AG09319 (cell line): ENCODE results near the gene PARD3.

Source experiments
- DNase-seq: peaks from one replicate; pipeline ENCODE4 v3.0.0-alpha.2; 2010; ENCODE audit warnings: low read depth; ENCODE audit errors: extremely low read depth
- TF ChIP-seq, protein P1 (sequence below): IDR thresholded peaks from 2 replicates; pipeline ENCODE4 v1.5.1; 2011; ENCODE audit warnings: low read depth, mild to moderate bottlenecking, inconsistent platforms, low read length, moderate library complexity

The PARD3 gene

DNA sequence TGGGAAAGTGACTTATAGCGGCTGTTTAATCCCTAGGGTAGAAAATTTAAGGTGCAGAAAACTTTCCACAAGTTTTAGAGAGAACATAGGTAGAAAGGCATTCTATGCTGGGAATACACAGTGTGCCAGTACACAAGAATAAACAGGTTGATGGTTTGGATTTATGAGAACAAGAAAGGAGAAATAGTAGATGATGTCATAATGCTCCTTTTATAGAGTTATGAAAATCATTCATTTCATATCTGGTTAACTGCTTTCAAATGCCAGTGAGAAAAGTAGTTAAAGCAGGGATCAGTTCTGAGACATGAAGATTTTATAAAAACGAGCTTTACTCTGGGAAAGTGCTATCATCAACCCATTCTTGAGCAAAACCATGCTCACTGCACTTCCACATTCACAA is 311.4 kb downstream of the PARD3 start:
- DNase-seq = no peak
- TF ChIP-seq, protein P1, sequence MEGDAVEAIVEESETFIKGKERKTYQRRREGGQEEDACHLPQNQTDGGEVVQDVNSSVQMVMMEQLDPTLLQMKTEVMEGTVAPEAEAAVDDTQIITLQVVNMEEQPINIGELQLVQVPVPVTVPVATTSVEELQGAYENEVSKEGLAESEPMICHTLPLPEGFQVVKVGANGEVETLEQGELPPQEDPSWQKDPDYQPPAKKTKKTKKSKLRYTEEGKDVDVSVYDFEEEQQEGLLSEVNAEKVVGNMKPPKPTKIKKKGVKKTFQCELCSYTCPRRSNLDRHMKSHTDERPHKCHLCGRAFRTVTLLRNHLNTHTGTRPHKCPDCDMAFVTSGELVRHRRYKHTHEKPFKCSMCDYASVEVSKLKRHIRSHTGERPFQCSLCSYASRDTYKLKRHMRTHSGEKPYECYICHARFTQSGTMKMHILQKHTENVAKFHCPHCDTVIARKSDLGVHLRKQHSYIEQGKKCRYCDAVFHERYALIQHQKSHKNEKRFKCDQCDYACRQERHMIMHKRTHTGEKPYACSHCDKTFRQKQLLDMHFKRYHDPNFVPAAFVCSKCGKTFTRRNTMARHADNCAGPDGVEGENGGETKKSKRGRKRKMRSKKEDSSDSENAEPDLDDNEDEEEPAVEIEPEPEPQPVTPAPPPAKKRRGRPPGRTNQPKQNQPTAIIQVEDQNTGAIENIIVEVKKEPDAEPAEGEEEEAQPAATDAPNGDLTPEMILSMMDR = no peak

DNA sequence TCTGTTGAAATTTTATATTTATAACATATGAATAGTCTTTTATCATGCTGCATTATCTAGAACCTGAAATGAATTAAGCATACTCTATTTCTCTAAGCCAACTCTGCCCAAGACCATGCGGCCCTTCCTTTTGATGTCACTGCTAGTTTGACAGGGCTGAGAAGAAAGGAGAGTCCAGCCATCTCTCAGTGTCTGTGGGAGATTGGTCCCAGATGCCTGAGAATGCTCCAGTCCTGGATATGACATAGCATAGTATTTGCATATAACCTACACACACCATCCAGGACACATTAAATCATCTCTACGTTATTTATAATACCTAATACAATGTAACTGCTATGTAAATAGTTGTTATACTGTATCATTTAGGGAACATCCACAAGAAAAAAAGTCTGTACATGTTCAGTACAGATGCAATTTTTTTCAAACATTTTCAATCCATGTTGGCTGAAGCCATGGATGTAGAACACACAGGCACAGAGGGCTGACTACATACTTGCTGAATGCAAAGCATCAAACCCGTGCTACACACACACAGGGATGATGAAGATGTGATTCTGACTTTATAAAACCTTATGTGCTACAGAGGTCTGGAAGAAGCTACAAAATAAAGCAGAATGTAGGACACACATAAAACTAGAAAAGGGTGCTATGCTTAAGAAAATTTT is 315.4 kb downstream of the PARD3 start:
- TF ChIP-seq, protein P1 = no peak
- no peak for DNase-seq

DNA sequence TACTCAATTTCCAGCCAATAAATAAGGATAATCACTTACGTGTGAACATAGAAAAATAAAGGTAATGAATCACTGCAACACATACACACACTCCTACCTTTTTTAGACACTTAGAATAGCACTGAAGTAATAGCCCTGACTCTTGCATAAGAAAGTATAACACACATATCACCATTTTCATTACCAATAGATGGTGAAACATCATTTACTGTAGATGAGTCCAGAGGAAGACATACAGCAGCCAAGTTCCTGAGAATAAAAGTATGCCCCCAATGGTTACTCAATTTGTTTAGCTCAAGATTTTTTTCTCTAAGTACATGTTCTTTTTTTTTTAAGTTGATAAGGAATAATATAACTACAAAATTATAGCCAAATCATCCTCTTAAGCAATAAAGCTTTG is 316.3 kb downstream of the PARD3 start:
- no peak for DNase-seq

DNA sequence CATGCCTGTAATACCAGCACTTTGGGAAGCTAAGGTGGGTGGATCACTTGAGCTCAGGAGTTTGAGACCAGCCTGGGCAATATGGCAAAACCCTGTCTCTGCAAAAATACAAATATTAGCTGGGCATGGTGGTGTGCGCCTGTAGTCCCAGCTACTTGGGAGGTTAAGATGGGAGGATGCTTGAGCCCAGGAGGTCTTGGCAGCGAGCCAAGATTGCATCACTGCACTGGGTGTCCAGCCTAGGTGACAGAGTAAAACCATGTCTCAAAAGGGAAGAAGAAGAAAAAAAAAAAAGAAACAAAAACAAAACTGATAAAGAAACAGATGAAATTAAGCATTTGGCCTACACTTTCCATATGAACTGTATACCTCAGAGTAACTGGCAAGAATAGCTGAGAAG is 319.2 kb downstream of the PARD3 start:
- TF ChIP-seq, protein P1 = no peak
- DNase-seq = no peak

More for the DNA sequence above, 316.3 kb downstream of the PARD3 start:
- TF ChIP-seq, protein P1 = no peak

DNA sequence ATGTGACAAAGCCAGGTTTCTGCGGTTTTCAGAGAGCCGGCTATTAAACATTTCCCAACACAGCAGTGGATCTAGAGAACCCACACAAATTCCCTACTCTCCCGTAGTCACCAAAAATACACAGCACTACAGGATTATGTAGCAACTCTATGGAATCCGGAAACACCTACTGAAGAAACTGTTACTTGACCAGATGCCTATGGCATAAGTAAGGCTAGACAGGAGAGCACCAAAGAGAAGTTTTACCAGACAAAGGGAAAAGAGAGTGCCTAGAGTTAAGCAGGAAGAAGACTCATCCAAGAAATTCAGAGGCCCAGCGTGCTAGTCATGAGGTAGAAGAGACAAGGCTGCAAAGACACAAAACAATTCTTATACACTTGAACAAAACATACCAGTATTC is 321.1 kb downstream of the PARD3 start:
- TF ChIP-seq, protein P1 = no peak
- no peak for DNase-seq

DNA sequence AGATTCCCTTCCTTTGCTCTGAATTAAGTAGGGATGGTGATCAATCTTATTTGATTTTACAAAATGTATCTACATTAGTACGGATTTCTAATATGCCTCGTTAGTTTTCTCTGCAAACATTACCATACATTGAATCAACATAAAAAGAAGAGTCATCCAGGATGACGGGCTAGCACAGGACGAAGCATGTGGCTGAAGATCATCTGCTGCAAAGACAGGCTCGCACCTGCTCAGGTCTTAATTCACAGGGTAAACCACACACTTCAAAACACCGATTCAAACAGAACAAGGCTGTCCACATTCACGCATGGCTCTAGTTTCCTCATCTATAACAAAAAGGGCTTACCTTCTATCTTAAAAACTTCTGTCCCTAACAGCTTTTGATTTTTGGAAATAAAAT is 323.0 kb downstream of the PARD3 start:
- TF ChIP-seq, protein P1 = no peak
- no peak for DNase-seq

DNA sequence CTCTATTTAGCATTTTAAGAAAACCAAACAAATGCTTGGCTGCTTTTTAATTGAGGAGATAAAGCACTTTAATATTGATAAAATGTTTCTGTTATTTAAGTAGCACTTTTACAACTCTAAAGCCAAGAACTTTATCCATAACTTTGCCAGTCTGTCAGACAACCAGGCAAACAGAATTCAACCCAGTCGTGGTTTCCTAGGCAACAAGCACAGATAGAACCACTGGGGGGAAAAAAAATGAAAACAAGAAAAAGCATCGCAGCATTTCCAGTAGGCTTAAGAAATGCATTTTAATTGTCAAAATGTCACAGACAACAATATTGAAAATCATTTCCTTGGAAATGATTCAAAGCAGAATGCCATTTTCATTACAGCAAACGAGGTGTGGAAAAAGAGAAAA is 323.4 kb downstream of the PARD3 start:
- TF ChIP-seq, protein P1 = no peak
- no peak for DNase-seq
